ENCODE measurements around the gene PSMB10. TPM values are rescaled to one million over a fixed set of nuclear protein-coding genes. Genes with fewer than 3 reads are reported as not detected.

PSMB10 gene
- total RNA-seq, 1 donor from 2014 or later, result 35.8 TPM

DNA sequence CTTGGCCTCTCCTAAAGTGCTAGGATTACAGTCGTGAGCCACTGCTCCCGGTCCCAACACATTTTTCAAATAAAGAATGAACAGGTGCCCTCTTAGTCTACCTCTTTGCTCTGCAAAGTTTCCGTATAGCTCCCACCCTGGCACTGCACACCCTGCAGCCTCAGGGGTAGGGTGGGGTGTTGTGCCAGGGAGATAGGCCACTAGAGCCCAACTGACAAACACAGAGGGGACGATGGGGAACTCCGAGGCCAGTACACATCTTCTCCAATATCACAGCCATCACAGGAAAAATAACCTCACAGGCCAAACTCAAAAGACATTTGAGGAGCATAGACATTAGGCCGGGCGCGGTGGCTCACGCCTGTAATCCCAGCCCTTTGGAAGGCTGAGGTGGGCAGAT lies 34.5 kb upstream of the PSMB10 start:
- Histone ChIP-seq H4K20me1 (ENCODE audit: insufficient read depth, low read length) (peaks cover 18% of the 10 kb centered on the region), H2AFZ (ENCODE audit: low read depth, low read length) (no peak overlapping the region), H3K9me3 (ENCODE audit: insufficient read depth, low read depth, low read length) (no peaks in the 10 kb centered on the region), H3K4me1 (ENCODE audit: insufficient read depth, low read length) (peaks cover 23% of the 10 kb centered on the region), H3K36me3 (ENCODE audit: insufficient read depth, low read length) (no peaks in the 10 kb centered on the region), H3K79me2 (ENCODE audit: insufficient read depth, low read length) (peaks cover 23% of the 10 kb centered on the region), H3K4me3 (ENCODE audit: insufficient read depth, low read depth, low read length) (no peak overlapping the region), H3K27me3 (ENCODE audit: insufficient read depth, low read length) (peaks cover 3% of the 10 kb centered on the region), H3K4me2 (ENCODE audit: low read length) (no peak overlapping the region), H3K27ac (ENCODE audit: low read depth, low read length) (no peak overlapping the region), H3K9ac (ENCODE audit: low read length) (no peak overlapping the region)
- H3K4me1 Mint-ChIP-seq (ENCODE audit: low read depth, unreplicated experiment), result peaks cover 11% of the 10 kb centered on the region
- H3K9me3 Mint-ChIP-seq (ENCODE audit: unreplicated experiment), result no peaks in the 10 kb centered on the region
- no peak for TF ChIP-seq CTCF (IDR thresholded peaks at IDR 0.05; ENCODE audit: insufficient read depth, low read depth, low read length)
- TF ChIP-seq EZH2 (IDR thresholded peaks at IDR 0.05; ENCODE audit: insufficient read depth, low read length), result no peak
- no peaks in the 10 kb centered on the region for H3K36me3 Mint-ChIP-seq (ENCODE audit: low read depth, unreplicated experiment)
- FAIRE-seq, result no peak
- no peak overlapping the region for H3K4me3 Mint-ChIP-seq (ENCODE audit: unreplicated experiment)
- H3K27me3 Mint-ChIP-seq (ENCODE audit: low read depth, unreplicated experiment), result peaks cover 13% of the 10 kb centered on the region
- no peak for DNase-seq (ENCODE audit: low read depth)
- H3K27ac Mint-ChIP-seq (ENCODE audit: unreplicated experiment), result no peak overlapping the region

DNA sequence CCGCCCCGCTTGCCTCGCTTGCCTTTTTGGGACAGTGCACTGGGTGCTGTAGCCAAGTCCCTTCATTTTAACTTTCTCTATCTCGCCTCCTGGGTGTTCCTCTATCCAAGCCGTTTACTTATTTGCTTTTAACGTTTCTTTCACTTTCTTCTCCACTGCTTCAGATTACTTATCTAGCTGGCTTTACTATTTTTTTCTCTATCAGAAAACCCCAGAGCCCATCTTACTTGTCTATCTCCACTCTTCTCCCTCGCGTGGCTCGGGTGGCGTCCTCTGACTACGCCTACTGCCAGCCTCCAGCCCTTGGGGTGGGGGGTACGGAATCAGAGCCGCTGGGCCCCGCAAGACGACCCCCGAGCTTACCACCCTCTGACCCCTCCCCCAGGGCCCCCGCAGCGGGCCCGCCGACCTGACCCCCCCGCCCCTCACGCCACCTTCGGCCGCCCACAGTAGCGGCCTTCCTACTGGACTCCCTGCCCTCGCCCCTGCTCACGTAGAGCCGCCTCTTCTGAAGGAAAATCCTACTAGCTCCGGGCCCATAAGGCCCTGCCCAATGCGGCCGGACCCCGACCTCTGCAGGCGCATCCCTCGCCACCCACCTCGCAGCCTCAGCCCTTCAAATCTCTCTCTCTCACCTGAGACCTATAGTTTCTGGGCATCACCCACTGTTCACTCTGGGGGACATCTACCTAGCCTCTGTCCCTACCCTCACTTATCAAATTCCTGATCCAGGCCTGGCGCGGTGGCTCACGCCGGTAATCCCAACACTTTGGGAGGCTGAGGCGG lies 32.8 kb upstream of the PSMB10 start:
- H3K4me3 ChIP-seq (ENCODE audit: insufficient read depth, low read depth, low read length), result peak overlapping the region; percentile 100
- H3K79me2 ChIP-seq (ENCODE audit: insufficient read depth, low read length), result peaks cover 39% of the 10 kb centered on the region
- peak overlapping the region; percentile 86 for H3K4me3 Mint-ChIP-seq (ENCODE audit: unreplicated experiment)
- H3K9me3 ChIP-seq (ENCODE audit: insufficient read depth, low read depth, low read length), result no peaks in the 10 kb centered on the region
- DNase-seq (ENCODE audit: low read depth) (no peak), FAIRE-seq (no peak)
- peaks cover 31% of the 10 kb centered on the region for H3K4me1 ChIP-seq (ENCODE audit: insufficient read depth, low read length)
- no peaks in the 10 kb centered on the region for H3K9me3 Mint-ChIP-seq (ENCODE audit: unreplicated experiment)
- peak overlapping the region; percentile 100 for H3K4me2 ChIP-seq (ENCODE audit: low read length)
- no peaks in the 10 kb centered on the region for H3K27me3 ChIP-seq (ENCODE audit: insufficient read depth, low read length)
- peaks cover 5% of the 10 kb centered on the region for H3K36me3 Mint-ChIP-seq (ENCODE audit: low read depth, unreplicated experiment)
- H3K27ac Mint-ChIP-seq (ENCODE audit: unreplicated experiment), result peak overlapping the region; percentile 84
- peak overlapping the region; percentile 100 for H3K9ac ChIP-seq (ENCODE audit: low read length)
- H4K20me1 ChIP-seq (ENCODE audit: insufficient read depth, low read length), result peaks cover 34% of the 10 kb centered on the region
- TF ChIP-seq EZH2 (IDR thresholded peaks at IDR 0.05; ENCODE audit: insufficient read depth, low read length) (no peak), CTCF (IDR thresholded peaks at IDR 0.05; ENCODE audit: insufficient read depth, low read depth, low read length) (no peak)
- no peaks in the 10 kb centered on the region for H3K36me3 ChIP-seq (ENCODE audit: insufficient read depth, low read length)
- peak overlapping the region; percentile 95 for H2AFZ ChIP-seq (ENCODE audit: low read depth, low read length)
- no peak overlapping the region for H3K27ac ChIP-seq (ENCODE audit: low read depth, low read length)
- peaks cover 7% of the 10 kb centered on the region for H3K27me3 Mint-ChIP-seq (ENCODE audit: low read depth, unreplicated experiment)
- H3K4me1 Mint-ChIP-seq (ENCODE audit: low read depth, unreplicated experiment), result peaks cover 22% of the 10 kb centered on the region
